ENCODE data around the gene SRSF11. TPM values are rescaled to one million over a fixed set of nuclear protein-coding genes. Genes with fewer than 3 reads are reported as not detected.

SRSF11 gene
- total and polyA plus RNA-seq, 2 of the 4 experiments (the other 2 are of a cell fraction): 94.5 to 149 TPM

GRCh38 chr1:70196333-70196732 lies 24.8 kb upstream of the SRSF11 start:
- no peak overlapping the region for H3K27ac ChIP-seq (ENCODE audit: insufficient read depth, low read length)
- TF ChIP-seq RAD21 (IDR thresholded peaks at IDR 0.05; ENCODE audit: low read length) (no peak), BHLHE40 (IDR thresholded peaks at IDR 0.05; ENCODE audit: low read depth, low read length) (no peak), SMC3 (IDR thresholded peaks at IDR 0.05; ENCODE audit: low read depth, low read length) (no peak), MXI1 (IDR thresholded peaks at IDR 0.05; ENCODE audit: borderline replicate concordance, low read depth, low read length) (no peak), RCOR1 (IDR thresholded peaks at IDR 0.05; ENCODE audit: insufficient replicate concordance, low read length) (no peak), MAFK (IDR thresholded peaks at IDR 0.05; ENCODE audit: low read depth, low read length) (no peak), CTCF (conservative IDR thresholded peaks at IDR 0.05; ENCODE audit: low read depth, low read length) (no peak), NFE2L2 (IDR thresholded peaks at IDR 0.05; ENCODE audit: low read depth, low read length) (no peak), MAZ (IDR thresholded peaks at IDR 0.05; ENCODE audit: borderline replicate concordance, low read depth, low read length) (no peak), CHD1 (IDR thresholded peaks at IDR 0.05; ENCODE audit: low read depth, low read length) (no peak), RFX5 (IDR thresholded peaks at IDR 0.05; ENCODE audit: low read depth, low read length) (no peak), FOS (IDR thresholded peaks at IDR 0.05; ENCODE audit: low read depth, low read length) (no peak), POLR2A (IDR thresholded peaks at IDR 0.05; ENCODE audit: low read depth, low read length) (no peak), CEBPB (IDR thresholded peaks at IDR 0.05; ENCODE audit: low read depth, low read length) (no peak)
- H4K91ac ChIP-seq (ENCODE audit: insufficient read depth, low read depth, low read length): no peak overlapping the region
- WGBS, 2 experiments (ENCODE audit: extremely low coverage in 2 of 2, insufficient read length in 1 of 2): no CpG with 5 or more reads among the region's 3 CpGs
- H4K20me1 ChIP-seq (ENCODE audit: insufficient read depth, low read length): no peaks in the 10 kb centered on the region
- no peak overlapping the region for H2AFZ ChIP-seq (replicated peaks; ENCODE audit: low read length, poor library complexity)
- in situ Hi-C loops (cut with MboI; ENCODE audit: low sequenced_read_pairs) (no loop called here), intact Hi-C loops (cut with micrococcal nuclease) (no loop called here), dilution Hi-C loops (cut with HindIII; ENCODE audit: low sequenced_read_pairs, unreplicated experiment) (no loop called here)
- BruUV-seq (replicated peaks): no TSS peak
- H3K18ac ChIP-seq (ENCODE audit: low read depth, low read length): no peak overlapping the region
- no peaks in the 10 kb centered on the region for H3K9me3 ChIP-seq (ENCODE audit: control insufficient read depth, insufficient read depth, low read length)
- H2AK9ac ChIP-seq (replicated peaks; ENCODE audit: low read depth, low read length, poor library complexity): no peak overlapping the region
- H3K4me2 ChIP-seq (ENCODE audit: low read depth, low read length): no peak overlapping the region
- no peak overlapping the region for H3K4ac ChIP-seq (ENCODE audit: low read depth, low read length)
- H2BK120ac ChIP-seq (ENCODE audit: low read depth, low read length): no peak overlapping the region
- no peaks in the 10 kb centered on the region; the same call in 1 of the 2 replicates for H3K9me1 ChIP-seq (ENCODE audit: insufficient read depth, low read length)
- H4K5ac ChIP-seq (ENCODE audit: low read depth, low read length): no peak overlapping the region
- peaks cover 15 to 30% of the 10 kb centered on the region in 2 experiments; a peak in 3 of 4 replicates for H3K79me1 ChIP-seq (ENCODE audit: low read depth in 1 of 2, low read length in 2 of 2)
- H3K4me1 ChIP-seq (ENCODE audit: control insufficient read depth, insufficient read depth, low read length): no peaks in the 10 kb centered on the region
- H2AK5ac ChIP-seq (ENCODE audit: low read depth, low read length): no peak overlapping the region
- H3K36me3 ChIP-seq (ENCODE audit: control insufficient read depth, insufficient read depth, low read length): no peaks in the 10 kb centered on the region; the same call in 1 of the 2 replicates
- no peak overlapping the region for H4K8ac ChIP-seq (ENCODE audit: low read depth in 2 of 2, low read length in 2 of 2)
- no peak overlapping the region for H3K14ac ChIP-seq (replicated peaks; ENCODE audit: low read depth, low read length)
- H3K4me3 ChIP-seq (ENCODE audit: insufficient read depth, low read depth, low read length): no peak overlapping the region
- H2BK15ac ChIP-seq (ENCODE audit: low read depth, low read length): no peak overlapping the region
- no peak overlapping the region for H2BK20ac ChIP-seq (ENCODE audit: low read depth, low read length)
- no peaks in the 10 kb centered on the region for H3K27me3 ChIP-seq (ENCODE audit: control insufficient read depth, insufficient read depth, low read length)
- no peak for DNase-seq
- POLR2A ChIA-PET (ENCODE audit: unreplicated experiment): no interaction called here
- CTCF ChIA-PET: interaction anchor here (0.7 kb wide), 1 partner anchor 65 kb away, joined by 5 read pairs; no protein-coding TSS in a partner anchor
- no peak overlapping the region for H3K9ac ChIP-seq (ENCODE audit: low read depth, low read length)
- H3K23ac ChIP-seq (ENCODE audit: low read depth, low read length): no peak overlapping the region
- H2BK5ac ChIP-seq (ENCODE audit: low read depth, low read length, poor library complexity, severe bottlenecking): no peak overlapping the region
- no peak overlapping the region for H3K56ac ChIP-seq (ENCODE audit: extremely low read depth, insufficient read depth, low read length)
- ATAC-seq (ENCODE audit: low read depth): no peak
